GM12878 (cell line): ENCODE data around the gene CITED1. TPM values are rescaled to one million over a fixed set of nuclear protein-coding genes. Genes with fewer than 3 reads are reported as not detected.

ENCODE experiments used
- CREM ChIP-seq: IDR thresholded peaks from 2 replicates; pipeline ENCODE4 v1.6.1; 2014; ENCODE audit warnings: antibody characterized with exemption, low read depth
- JUNB ChIP-seq: IDR thresholded peaks from 2 replicates; pipeline ENCODE4 v1.6.1; 2016; ENCODE audit warnings: antibody characterized with exemption, mild to moderate bottlenecking
- TCF12 ChIP-seq: IDR thresholded peaks from 2 replicates; pipeline ENCODE4 v1.6.1; 2011; ENCODE audit warnings: low read depth, mild to moderate bottlenecking, low read length
- ZNF592 ChIP-seq: fragments of 450-650 bp; IDR thresholded peaks from 2 replicates; pipeline ENCODE4 v1.6.1; 2017; ENCODE audit warnings: mild to moderate bottlenecking, moderate library complexity
- polyA plus RNA-seq, 11 experiments: library from polyadenylated mRNA; depleted of rRNA in 4 of 11; unstranded in 6 of 11; stranded (reverse) in 5 of 11; fragments of >200 nt; fragmentation: Nextera tagmentation in 4 of 11; fragmentation: Illumina TruSeq in 1 of 11; extraction: Ambion mirVana in 4 of 11; extraction: Trizol in 1 of 11; gene quantifications; 1 replicate in 1 of 11; 2 replicates in 10 of 11; pipeline versions ENCODE4 v1.2.1 to v1.2.3, GENCODE V29; 2011 to 2016; ENCODE audit warnings: inconsistent platforms in 2 of 11, missing spikeins in 2 of 11, low read depth in 1 of 11
- total RNA-seq, 4 experiments: library from RNA; depleted of rRNA in 3 of 4; stranded (reverse); fragments of >200 nt in 3 of 4; fragmentation: Illumina TruSeq in 1 of 4; extraction: Trizol in 1 of 4; gene quantifications; 2 replicates each; pipeline versions ENCODE4 v1.2.1 to v1.2.3, GENCODE V29; 2013 to 2021
- TF ChIP-seq, protein P1 (sequence below): fragments of 450-650 bp; IDR thresholded peaks from 2 replicates; pipeline ENCODE4 v1.6.1; 2016; ENCODE audit warnings: mild to moderate bottlenecking

The CITED1 gene
- total and polyA plus RNA-seq, 10 of the 15 experiments (the other 5 are each of a cell fraction or from before 2014, with no cell fraction given) = 0.56 TPM; not detected in 9

DNA sequence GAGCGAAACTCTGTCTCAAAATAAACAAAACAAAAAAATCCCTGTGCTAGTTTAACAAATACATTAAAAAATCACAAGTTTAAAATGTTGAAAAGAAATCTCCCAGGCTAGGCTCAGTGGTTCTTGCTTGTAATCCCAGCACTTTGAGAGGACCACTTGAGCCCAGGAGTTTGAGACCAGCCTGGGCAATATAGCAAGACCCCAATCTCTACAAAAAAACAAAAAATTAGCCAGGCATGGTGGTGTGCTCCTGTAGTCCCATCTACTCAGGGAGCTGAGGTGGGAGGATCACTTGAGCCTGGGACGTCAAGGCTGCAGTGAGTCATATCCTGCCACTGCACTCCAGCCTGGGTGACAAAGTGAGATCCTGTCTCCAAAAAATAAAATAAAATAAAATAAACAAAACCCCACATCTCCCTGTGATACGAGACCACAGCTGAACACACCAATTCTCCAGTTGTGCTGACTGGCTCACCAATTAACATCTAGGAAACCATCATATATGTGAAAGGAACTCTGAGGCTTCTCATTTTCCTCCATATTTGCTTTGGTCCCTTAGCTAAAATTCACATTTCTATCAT, 36.0 kb downstream of the CITED1 start (continued):
- TF ChIP-seq, protein P1, sequence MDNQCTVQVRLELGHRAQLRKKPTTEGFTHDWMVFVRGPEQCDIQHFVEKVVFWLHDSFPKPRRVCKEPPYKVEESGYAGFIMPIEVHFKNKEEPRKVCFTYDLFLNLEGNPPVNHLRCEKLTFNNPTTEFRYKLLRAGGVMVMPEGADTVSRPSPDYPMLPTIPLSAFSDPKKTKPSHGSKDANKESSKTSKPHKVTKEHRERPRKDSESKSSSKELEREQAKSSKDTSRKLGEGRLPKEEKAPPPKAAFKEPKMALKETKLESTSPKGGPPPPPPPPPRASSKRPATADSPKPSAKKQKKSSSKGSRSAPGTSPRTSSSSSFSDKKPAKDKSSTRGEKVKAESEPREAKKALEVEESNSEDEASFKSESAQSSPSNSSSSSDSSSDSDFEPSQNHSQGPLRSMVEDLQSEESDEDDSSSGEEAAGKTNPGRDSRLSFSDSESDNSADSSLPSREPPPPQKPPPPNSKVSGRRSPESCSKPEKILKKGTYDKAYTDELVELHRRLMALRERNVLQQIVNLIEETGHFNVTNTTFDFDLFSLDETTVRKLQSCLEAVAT = no peak
- no peak for TF ChIP-seq CREM
- no peak for TF ChIP-seq JUNB
- TF ChIP-seq TCF12 = no peak
- no peak for TF ChIP-seq ZNF592
- TF ChIP-seq, all 136 proteins: peak for 0
